ENCODE results near the gene AHDC1. TPM values are rescaled to one million over a fixed set of nuclear protein-coding genes. Genes with fewer than 3 reads are reported as not detected.
"Not testable (repeated sequence)": the region's sequence is repeated elsewhere in the genome, so short reads cannot be mapped to it uniquely, and the experiment has no call there.

Gene AHDC1
- total and polyA plus RNA-seq, 7 donors = 6.4 to 65.2 (median 35.9) TPM

DNA sequence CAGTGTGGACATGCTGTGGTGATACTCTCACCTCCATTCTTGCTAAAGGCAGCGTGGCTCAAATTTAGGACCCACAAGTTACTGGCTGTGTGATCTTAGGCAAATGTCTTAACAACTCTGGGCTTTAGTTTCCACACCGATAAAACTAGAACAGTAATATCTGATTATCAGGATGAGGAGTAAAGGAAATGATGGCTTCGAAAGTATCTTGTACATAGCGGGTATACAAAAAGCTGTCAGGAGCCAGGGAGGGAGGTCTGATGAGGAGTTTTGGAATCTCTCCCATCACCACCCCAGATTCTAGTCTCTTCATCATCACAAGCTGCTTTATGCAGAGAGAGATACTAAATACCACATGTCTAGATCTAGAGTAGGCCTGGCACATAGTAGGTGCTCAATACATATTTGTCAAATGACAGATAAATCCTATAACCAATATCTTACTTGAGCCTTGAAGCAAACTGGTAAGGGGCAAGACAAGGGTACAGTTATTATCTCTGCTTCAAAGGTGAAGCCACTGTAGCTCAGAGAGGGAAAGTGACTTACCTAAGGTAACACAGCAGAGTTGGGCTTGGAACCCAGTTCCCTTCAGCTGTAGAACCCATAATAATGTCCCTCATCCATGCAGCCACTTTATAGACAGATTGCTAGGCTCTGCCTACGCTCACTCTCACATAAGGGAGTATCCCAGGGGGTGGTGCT is 40.6 kb upstream of the AHDC1 start:
- Histone ChIP-seq H3K27ac (no peak overlapping the region), H3K4me3 (no peak overlapping the region), H3K36me3 (ENCODE audit: insufficient read depth in 1 of 2, low read depth in 1 of 2) (no peaks in the 10 kb centered on the region), H3K4me1 (peaks cover 11% of the 10 kb centered on the region), H3K9me3 (no peaks in the 10 kb centered on the region), H3K27me3 (ENCODE audit: insufficient read depth in 3 of 3, low read length in 2 of 3) (no peaks in the 10 kb centered on the region)
- DNase-seq = no peak
- TF ChIP-seq, protein P1, sequence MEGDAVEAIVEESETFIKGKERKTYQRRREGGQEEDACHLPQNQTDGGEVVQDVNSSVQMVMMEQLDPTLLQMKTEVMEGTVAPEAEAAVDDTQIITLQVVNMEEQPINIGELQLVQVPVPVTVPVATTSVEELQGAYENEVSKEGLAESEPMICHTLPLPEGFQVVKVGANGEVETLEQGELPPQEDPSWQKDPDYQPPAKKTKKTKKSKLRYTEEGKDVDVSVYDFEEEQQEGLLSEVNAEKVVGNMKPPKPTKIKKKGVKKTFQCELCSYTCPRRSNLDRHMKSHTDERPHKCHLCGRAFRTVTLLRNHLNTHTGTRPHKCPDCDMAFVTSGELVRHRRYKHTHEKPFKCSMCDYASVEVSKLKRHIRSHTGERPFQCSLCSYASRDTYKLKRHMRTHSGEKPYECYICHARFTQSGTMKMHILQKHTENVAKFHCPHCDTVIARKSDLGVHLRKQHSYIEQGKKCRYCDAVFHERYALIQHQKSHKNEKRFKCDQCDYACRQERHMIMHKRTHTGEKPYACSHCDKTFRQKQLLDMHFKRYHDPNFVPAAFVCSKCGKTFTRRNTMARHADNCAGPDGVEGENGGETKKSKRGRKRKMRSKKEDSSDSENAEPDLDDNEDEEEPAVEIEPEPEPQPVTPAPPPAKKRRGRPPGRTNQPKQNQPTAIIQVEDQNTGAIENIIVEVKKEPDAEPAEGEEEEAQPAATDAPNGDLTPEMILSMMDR (IDR thresholded peaks at IDR 0.05) = no peak
- intact Hi-C loops (cut with DNase I) = no loop called here
- WGBS, 3 donors = 83 to 95% (median 91%) methylated on average over 5 of the region's 5 CpGs
- no peak for ATAC-seq

DNA sequence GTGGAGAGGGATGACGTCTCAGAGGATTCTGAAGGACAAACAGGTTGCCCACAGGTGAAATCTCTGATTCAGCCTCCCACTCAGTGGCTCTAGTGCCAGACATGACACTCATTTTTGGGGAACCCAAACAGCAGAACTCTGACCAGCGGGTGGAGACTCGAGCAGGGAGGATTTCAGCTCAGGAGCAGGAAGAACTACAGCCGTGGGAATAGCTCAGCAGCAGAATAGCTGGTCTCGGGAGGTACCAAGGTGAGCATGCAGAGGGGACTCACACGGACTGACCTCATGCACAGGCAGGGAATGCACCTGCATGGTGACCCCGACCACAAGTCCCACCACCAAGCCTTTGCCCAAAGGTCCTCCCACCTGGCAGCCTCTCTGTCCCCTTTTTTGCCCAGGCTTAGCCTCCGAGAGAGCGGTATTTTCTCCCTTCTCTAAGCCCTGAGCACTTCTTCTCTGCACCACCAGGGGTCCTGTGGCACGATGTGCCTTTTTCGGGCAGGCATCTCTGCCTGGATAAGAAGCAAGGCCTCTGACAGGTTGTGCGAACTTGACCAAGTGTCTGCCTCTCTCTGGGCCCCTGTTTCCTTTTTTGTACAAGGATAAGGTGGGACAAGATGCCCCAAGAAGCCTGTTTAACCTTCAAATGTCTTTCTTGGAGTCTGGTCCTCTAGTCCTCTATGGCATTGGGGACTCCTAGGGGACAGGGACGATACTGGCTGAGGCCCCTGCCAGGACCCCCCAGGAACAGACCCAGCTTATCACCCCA is 39.8 kb upstream of the AHDC1 start:
- DNase-seq (peak; percentile 57 to 71), ATAC-seq (peak; percentile 62 to 80 (median 74))
- TF ChIP-seq, protein P1 (IDR thresholded peaks at IDR 0.05) = peak; percentile 63
- Histone ChIP-seq H3K27me3 (ENCODE audit: insufficient read depth in 3 of 3, low read length in 2 of 3) (no peaks in the 10 kb centered on the region), H3K36me3 (ENCODE audit: insufficient read depth in 1 of 2, low read depth in 1 of 2) (no peaks in the 10 kb centered on the region), H3K4me3 (no peak overlapping the region), H3K4me1 (peaks cover 8% of the 10 kb centered on the region), H3K27ac (no peak overlapping the region), H3K9me3 (no peaks in the 10 kb centered on the region)
- intact Hi-C loops (cut with DNase I) = no loop called here
- 44 to 59% (median 50%) methylated on average over 13 of the region's 13 CpGs for WGBS, 3 donors

DNA sequence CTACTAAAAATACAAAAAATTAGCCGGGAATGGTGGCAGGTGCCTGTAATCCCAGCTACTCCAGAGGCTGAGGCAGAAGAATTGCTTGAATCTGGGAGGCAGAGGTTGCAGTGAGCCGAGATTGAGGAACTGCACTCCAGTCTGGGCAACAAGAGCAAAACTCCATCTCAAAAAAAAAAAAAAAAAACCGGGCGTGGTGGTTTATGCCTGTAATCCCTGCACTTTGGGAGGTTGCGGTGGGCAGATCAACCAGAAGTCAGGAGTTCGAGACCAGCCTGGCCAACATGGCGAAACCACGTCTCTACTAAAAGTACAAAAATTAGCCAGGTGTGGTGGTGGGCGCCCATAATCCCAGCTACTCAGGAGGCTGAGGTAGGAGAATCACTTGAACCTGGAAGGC is 36.6 kb upstream of the AHDC1 start:
- H3K4me3 ChIP-seq; H3K27ac ChIP-seq; H3K27me3 ChIP-seq (ENCODE audit: insufficient read depth in 3 of 3, low read length in 2 of 3); ATAC-seq; H3K4me1 ChIP-seq; H3K36me3 ChIP-seq (ENCODE audit: insufficient read depth in 1 of 2, low read depth in 1 of 2); H3K9me3 ChIP-seq; DNase-seq; intact Hi-C loops (cut with DNase I): not testable (repeated sequence)
- 80 to 89% (median 87%) methylated on average over 9 of the region's 9 CpGs for WGBS, 3 donors

- intact Hi-C loops (cut with DNase I) = no loop called here
- 98% methylated on average over 2 of the region's 2 CpGs for WGBS, 3 donors
- ATAC-seq (no peak), DNase-seq (no peak)
- no peak overlapping the region for H3K4me3 ChIP-seq
- H3K9me3 ChIP-seq = no peaks in the 10 kb centered on the region
- H3K4me1 ChIP-seq = no peaks in the 10 kb centered on the region
- peaks cover 0 to 7% (median 7%) of the 10 kb centered on the region in 3 donors for H3K27me3 ChIP-seq (ENCODE audit: insufficient read depth in 3 of 3, low read length in 2 of 3)
- TF ChIP-seq, protein P1 (IDR thresholded peaks at IDR 0.05) = no peak
- H3K27ac ChIP-seq = no peak overlapping the region
- no peaks in the 10 kb centered on the region for H3K36me3 ChIP-seq (ENCODE audit: insufficient read depth in 1 of 2, low read depth in 1 of 2)
Observed at GRCh38 chr1:27638805-27639204, 34.9 kb upstream of the AHDC1 start.

DNA sequence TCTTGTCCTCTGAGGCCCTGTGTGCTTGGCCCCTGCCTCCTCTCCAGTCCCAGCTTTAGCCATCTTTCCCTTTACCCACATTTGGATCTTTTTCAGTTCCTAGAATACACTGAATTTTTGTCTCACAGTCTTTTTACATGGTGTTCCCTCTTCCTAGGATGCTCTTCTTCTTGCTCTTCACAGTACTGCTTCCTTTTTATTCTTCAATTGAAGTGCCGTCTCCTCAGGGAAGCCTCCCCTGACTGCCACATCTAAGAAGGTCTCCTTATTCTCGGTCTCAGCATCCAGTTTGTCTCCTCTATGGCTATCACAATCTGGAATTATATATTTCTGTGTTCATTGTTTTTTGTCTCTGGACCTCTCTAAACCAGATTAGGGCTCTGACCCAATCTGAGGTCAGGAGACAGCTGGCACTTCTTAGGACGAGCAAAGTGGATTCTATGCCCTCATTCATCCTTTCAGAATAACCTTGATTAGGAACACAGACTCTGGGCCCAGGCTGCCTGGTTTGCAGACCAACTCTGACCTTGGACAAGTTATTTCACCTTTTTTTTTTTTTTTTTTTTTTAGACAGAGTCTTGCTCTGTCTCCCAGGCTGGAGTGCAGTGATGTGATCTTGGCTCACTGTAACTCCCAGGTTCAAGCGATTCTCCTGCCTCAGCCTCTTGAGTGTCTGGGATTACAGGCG is 34.2 kb upstream of the AHDC1 start:
- no peaks in the 10 kb centered on the region for H3K9me3 ChIP-seq
- H3K36me3 ChIP-seq (ENCODE audit: insufficient read depth in 1 of 2, low read depth in 1 of 2) = no peaks in the 10 kb centered on the region
- TF ChIP-seq, protein P1 (IDR thresholded peaks at IDR 0.05) = no peak
- no peak for DNase-seq
- intact Hi-C loops (cut with DNase I) = no loop called here
- no peak for ATAC-seq
- WGBS, 3 donors = 67 to 75% (median 68%) methylated on average over 5 of the region's 5 CpGs
- peaks cover 0 to 13% (median 7%) of the 10 kb centered on the region in 3 donors for H3K27me3 ChIP-seq (ENCODE audit: insufficient read depth in 3 of 3, low read length in 2 of 3)
- H3K27ac ChIP-seq = no peak overlapping the region
- H3K4me3 ChIP-seq = no peak overlapping the region
- no peaks in the 10 kb centered on the region for H3K4me1 ChIP-seq
